Fibroblast of the aortic adventitia (primary cell): ENCODE results near the gene USP48. TPM values are rescaled to one million over a fixed set of nuclear protein-coding genes. Genes with fewer than 3 reads are reported as not detected.
A peak's percentile ranks its signal among the peaks of the same experiment; 100 is the strongest.

ENCODE experiments used
- DNase-seq: peaks from one replicate; pipeline ENCODE4 v3.0.0-alpha.2; 2010; ENCODE audit warnings: low read depth
- H3K4me3 ChIP-seq: 2 replicates; pipeline ENCODE4 v1.5.1; 2011; ENCODE audit warnings: low read depth, mild to moderate bottlenecking, control low read depth, low read length, moderate library complexity
- total RNA-seq: library from RNA; depleted of rRNA; stranded (reverse); fragments of >200 nt; gene quantifications from 2 replicates; pipeline ENCODE4 v1.2.3, GENCODE V29; 2012; ENCODE audit warnings: low replicate concordance
- TF ChIP-seq, protein P1 (sequence below): IDR thresholded peaks from 2 replicates; pipeline ENCODE4 v1.5.1; 2011; ENCODE audit warnings: mild to moderate bottlenecking, low read length, control low read depth, inconsistent platforms; ENCODE audit not compliant: insufficient read depth

The USP48 gene
- total RNA-seq, 1 donor: 57.9 TPM

DNA sequence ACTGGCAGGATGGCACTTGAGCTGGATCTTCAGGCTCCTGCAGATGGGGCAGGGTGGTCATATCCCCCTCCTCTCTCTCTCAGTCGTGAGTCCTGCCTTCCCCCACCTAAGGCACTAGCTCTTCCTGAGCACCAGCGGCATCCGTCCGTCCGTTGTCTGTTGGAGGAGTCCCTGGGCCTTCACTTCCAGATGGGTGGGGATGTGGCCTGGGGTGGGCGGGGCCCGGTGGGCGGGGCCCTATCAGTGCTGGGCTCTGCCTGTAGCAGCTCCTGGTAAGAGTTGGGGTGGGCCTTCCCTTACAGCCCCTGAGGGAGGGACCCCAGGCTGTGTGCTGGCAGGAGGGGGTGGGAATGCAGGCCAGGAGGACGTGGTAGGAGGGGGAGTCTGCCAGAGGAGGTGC, 39.4 kb upstream of the USP48 start:
- no peak overlapping the region for H3K4me3 ChIP-seq
- DNase-seq: no peak
- TF ChIP-seq, protein P1, sequence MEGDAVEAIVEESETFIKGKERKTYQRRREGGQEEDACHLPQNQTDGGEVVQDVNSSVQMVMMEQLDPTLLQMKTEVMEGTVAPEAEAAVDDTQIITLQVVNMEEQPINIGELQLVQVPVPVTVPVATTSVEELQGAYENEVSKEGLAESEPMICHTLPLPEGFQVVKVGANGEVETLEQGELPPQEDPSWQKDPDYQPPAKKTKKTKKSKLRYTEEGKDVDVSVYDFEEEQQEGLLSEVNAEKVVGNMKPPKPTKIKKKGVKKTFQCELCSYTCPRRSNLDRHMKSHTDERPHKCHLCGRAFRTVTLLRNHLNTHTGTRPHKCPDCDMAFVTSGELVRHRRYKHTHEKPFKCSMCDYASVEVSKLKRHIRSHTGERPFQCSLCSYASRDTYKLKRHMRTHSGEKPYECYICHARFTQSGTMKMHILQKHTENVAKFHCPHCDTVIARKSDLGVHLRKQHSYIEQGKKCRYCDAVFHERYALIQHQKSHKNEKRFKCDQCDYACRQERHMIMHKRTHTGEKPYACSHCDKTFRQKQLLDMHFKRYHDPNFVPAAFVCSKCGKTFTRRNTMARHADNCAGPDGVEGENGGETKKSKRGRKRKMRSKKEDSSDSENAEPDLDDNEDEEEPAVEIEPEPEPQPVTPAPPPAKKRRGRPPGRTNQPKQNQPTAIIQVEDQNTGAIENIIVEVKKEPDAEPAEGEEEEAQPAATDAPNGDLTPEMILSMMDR: no peak

DNA sequence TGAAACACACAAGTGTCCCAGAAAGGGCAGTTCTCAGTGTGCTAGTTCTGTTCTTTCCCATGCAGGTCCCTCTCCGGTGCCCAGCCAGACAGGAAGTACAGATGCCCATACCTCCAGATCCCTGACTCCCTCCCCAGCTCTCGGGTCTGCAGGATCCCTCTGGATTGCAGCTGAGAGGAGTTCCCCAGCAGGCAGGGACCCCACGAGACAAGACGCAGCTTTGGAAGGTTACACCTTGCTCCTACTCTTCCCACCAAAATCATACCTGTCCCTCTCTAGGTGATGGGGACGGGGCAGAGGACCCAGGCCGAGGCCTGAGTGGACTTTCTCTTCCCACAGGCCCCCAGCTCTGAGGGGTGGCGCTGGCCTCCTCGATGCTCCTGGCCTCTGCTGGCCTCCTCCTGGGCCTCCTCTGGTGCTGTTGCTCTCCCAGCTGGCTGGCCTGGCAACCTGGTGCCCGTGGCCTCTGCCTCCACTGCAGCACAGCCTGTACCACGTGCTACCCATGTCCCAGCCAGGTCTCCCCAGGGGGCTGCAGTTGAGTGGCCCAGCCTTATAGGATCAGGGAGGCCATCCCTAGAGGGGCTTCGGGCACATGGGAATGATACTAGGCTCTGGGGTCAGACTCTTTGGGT, 38.6 kb upstream of the USP48 start:
- DNase-seq: no peak
- TF ChIP-seq, protein P1: no peak
- H3K4me3 ChIP-seq: no peak overlapping the region

DNA sequence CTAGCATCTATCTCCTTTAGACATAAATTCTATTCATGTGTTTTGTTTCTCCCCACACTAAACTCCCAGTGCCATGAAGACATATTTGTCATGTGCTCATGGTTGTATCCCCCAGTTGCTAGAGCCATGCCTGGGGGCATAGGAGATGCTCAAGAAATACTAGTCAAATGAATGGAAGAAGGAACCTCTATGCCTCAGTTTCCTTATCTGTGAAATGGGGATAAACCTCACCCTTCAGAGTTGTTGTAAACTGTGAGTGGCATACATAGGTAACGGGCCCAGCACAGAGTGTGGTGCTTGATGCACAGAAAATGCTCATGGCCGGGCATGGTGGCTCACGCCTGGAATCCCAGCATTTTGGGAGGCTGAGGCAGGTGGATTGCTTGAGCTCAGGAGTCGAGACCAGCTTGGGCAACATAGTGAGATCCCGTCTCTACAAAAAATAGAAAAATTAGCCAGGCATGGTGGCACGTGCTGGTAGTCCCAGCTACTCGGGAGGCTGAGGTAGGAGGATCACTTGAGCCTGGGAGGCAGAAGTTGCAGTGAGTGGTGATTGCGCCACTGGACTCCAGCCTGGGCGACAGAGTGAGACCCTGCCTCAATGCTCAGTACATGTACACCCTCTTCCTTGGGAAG, 37.8 kb upstream of the USP48 start:
- no peak overlapping the region for H3K4me3 ChIP-seq
- TF ChIP-seq, protein P1: no peak
- no peak for DNase-seq

DNA sequence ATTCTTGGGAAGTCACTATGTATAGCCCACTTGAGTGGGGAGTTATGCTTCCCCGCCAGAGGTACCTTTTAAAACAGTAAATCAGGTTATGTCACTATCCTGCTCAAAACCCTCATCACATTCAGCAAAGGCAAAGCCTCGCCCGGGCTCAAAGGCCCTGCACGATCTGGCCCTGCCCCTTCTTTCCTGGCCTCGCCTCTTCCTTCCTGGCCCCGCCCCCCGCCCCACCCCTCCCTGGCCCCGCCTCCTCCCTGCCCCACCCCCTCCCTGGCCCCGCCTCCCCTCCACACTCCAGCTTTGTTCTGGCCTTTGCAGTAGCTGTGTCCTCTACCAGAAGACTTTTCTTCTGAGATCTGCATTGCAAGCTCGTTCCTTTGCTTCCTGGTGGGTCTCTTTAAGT, 35.7 kb upstream of the USP48 start:
- TF ChIP-seq, protein P1: no peak
- DNase-seq: peak; percentile 20

DNA sequence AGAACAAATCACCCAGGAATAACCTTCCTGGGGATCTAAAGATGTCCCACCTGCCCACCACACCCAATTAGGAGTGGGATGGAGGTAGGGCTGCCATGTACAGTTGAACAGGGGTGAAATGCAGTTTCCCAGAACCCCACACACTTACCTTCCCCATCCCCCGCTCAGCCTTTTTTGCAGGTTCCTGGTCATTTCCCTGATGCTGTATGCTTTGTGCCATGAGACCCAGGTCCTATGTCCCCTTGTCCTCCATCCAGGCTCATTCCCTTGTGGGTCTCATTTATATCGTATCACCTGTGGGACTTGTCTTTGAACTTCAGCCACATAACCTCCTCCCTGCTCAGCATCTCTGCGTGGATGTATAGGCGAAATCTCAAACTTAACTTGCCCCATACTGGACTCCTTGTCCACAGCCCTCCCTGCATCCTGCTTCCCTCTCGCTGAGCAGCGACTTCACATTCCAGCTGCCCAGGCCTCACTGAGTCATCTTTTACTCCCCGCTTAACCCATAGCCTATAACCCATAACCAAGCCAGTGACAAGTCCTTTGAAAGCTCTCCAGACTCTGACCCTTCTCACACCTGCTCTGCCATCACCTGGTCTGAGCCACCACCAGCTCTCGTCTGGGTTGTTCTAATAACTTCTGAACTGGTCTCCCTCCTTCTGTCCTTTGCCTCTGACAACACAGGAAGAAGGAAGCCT, 33.8 kb upstream of the USP48 start:
- TF ChIP-seq, protein P1: no peak
- H3K4me3 ChIP-seq: no peak overlapping the region
- peak; percentile 47 for DNase-seq

More for the DNA sequence above, 35.7 kb upstream of the USP48 start:
- H3K4me3 ChIP-seq: no peak overlapping the region

DNA sequence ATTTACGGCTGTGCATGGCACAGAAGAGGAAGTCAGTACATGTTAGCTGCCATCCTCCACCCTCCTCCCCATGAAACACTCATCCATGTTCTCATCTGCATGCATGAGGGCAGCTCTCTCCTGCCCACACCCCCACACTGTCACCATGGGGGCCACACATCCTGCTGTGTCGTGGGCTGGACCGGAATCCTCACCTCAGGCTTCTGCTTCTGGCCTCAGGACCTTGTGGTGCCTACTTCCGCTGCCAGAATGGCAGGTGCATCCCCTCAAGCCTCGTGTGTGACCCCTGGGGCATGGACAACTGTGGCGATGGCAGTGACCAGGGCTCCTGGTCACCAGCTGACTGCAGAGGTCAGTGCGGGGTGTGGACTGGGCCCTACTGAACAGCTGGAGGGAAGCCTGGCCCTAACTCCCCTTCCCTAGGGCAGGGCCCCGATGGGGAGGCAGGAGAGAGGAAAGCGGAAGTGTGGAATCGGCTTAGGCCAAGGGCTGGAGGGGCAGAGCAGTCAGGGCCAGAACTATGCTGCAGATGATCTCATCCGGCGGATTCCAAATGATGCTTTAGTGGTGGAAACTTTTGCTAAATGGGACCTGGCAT, 32.9 kb upstream of the USP48 start:
- no peak for DNase-seq
- H3K4me3 ChIP-seq: no peak overlapping the region
- TF ChIP-seq, protein P1: no peak
